Mesenteric fat pad (tissue), 1 donor: Measurements from ENCODE around the gene SLC29A1. TPM values are rescaled to one million over a fixed set of nuclear protein-coding genes. Genes with fewer than 3 reads are reported as not detected.

Experiments
- DNase-seq: peaks from one replicate; pipeline ENCODE4 v3.0.0-alpha.2; 2020; ENCODE audit warnings: low spot score
- total RNA-seq: library from RNA; stranded (reverse); fragmentation: NEBNext Ultra II Directional; extraction: Animal tissue kit (Norgen Biotek cat#: 25700); gene quantifications from one replicate; pipeline ENCODE4 v1.2.1, GENCODE V29; 2021
- donor health status: DM: yes; HTN: yes; CAD: no.

The SLC29A1 gene
- total RNA-seq, 1 donor from 2014 or later: 205 TPM

DNA sequence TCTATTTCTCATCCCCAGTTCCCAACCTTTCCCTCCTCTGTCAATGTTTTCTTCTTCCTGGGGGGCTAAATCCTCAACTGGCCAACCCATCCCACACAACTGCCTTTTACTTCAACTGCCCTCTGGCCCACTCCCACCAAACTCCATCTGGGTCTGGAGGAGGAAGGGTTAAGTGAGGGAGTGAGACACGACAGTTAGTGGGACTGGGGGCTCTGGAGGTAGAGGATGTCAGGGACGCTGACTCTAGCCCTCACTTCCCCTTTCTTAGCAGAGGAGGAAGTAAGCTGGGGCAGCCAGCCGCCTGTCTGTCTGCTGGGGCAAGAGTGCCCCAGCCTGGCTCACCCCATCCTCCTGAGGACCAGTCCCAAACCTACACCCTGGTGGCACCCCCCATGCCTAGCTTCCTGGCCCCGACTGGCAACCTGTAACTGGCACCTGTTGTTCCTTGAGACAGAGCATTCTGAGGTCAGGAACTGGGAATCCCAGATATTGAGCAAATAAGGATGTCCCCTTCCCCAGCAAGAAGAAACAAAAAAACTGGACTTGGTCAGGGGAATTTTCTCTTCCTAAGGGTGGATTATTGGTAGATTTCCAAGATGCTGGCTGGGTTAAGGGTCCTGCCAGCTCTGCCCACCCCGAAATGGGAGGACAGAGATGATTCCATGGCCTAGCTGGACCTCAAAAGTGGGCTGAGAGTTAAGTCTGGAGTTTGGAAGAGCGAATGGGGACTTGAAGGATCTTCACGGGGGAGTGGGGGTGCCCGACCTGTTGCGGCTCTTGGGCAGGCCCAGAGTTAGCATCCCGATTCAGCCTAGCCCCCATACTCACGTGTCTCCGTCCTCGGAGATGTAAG lies 41.0 kb downstream of the SLC29A1 start:
- DNase-seq: no peak

DNA sequence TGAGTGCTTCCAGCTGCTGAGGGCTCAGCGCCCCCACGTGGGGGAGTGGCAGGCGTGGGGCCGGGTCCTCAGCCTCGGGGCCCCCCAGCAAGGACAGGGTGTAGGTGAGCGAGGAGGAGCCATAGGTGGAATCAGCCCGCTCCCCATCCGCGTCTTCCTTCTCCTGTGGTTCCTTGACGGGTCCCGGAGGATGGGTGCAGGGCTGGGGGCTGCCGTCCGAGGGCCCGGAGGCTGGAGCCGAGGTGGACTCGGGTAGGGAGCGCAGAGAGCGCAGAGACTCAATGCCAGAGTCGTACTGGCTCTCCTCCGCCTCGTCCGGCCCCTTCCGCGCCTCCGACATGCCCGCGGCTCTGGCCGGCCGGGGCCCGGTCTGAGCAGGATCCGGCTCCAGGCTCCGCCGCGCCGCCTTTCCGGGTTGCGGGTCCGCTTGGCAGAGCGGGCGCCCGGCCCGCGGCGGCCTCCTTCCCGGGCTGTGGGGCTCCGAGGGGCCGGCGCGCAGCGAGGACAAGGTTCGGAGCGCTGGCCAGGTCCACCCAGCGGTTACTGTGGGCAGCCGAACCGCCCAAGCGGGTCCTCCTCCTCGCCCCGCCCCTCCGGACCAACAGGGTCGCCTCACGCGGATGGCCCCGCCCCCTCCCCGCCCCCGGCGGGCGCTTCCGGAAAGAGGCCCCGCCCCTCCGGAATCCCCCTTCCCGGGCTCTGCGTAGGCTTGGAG lies 41.8 kb downstream of the SLC29A1 start, which contains the start of gene NFKBIE:
Gene NFKBIE (minus strand): TSS at position 545 of the 715 bp plus-strand sequence. CDS start 205 bp downstream, at position 340.
- DNase-seq: peak; percentile 98

DNA sequence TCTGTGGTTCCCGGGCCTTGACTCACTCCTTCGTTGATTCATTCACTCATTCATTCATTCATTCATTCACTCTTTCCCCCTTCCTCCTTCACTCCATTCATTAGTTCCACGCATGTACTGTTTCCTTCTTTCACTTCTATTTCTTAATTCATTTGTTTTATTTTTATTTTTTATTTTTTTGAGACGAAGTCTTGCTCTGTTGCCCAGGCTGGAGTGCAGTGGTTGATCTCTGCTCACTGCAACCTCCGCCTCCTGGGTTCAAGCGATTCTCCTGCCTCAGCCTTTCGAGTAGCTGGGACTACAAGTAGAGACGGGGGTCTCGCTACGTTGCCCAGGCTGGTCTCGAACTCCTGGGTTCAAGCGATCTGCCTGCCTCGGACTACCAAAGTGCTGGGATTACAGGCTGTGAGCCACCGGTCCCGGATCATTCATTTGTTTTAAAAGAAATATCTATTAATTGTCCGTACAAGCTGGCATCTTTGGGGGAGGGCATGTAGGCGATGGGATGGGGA lies 42.4 kb downstream of the SLC29A1 start:
- no peak for DNase-seq

DNA sequence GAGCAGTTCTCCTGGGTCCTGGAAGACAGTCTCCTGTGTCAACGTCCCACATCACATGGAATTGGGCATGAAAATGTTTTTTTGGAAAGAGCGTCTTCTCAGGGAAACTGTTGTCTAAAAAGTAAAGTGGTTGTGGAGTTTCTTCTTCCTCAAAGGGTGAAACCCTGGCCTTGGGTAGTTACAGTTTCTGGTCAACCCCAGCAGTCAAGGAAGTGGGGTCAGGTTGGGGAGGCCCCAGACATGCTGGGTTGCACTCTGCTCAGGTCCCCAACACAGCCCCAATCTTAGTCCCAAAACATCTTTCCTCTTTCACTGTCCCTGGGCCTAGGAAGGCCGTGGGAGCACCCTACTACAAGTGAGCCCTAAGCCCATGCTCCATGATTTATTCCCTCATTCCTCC lies 43.0 kb downstream of the SLC29A1 start:
- DNase-seq: no peak

DNA sequence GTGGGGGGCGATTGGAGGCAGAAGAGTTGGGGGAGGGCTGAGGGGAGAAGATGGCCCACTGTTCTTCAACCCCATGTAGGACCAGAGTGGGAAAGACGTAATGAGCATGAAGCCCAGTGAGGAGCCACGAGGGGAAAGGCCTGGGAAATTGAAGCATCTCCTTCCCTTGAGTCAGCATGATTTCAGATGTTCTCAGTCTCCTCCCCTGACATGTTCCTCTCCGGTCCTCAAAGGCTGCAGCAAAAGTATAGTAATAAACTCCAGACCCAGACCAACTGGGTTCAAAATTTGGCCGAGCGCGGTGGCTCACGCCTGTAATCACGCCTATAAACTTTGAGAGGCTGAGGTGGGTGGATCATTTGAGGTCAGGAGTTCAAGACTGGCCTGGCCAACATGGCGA lies 43.9 kb downstream of the SLC29A1 start:
- DNase-seq: no peak

DNA sequence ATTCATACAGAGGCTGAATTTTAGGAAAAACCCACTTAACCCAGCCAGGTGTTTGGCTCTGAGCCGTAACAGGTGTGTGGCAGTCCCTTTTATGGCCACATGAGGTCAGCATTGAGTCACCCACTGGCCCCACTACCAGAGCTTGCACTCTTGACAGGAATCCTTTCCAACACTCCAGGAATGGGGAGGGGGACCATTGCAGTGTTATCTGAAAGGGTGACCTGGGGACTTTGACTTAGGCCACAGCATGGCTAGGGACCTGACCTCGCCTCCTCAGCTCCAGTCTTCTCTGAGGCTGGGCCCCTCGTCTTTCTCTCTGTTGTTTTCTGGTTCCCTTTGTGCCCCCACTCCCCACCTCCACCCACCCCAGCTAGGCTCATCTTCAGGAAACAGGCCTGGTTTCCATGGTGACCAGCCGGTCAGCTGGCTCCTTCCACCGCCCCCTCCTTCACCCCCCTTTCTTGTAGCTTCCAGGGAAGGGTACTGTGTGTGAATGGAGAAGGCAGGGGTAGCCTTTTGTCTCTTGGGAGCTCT lies 44.8 kb downstream of the SLC29A1 start:
- DNase-seq: no peak

DNA sequence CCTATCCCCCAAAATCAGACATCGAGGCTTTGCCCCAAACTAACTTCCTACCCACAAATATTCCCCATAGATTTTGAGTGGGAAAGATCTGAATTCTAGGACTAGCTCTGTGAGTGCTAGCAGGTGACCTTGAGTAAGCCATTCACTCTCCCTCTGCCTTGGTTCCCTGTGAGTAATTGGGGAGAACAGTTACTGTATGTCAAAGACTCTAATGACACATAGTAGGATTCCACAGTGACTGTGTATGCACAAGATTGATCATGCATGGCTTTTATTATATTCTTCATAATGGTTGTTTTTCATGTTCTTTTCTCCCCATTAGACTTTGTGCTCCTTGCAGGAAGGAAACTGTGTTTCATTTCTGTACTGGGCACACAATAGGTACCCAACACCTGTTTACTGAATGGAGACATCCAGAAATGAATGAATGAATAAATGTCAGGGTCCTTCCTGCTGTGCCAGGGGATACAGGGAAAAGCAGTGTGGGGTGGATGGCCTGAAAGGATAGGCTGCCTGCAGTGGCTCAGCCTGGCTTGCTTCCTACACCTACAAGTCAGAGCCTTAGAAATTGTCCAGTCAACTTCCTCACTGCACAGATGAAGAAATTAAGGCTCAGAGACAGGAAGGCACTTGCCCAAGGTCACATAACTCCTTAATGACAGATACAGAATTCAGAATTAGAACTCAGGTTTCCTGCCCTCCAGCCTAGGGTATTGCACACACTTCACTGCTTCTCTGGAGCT lies 46.0 kb downstream of the SLC29A1 start:
- DNase-seq: no peak

DNA sequence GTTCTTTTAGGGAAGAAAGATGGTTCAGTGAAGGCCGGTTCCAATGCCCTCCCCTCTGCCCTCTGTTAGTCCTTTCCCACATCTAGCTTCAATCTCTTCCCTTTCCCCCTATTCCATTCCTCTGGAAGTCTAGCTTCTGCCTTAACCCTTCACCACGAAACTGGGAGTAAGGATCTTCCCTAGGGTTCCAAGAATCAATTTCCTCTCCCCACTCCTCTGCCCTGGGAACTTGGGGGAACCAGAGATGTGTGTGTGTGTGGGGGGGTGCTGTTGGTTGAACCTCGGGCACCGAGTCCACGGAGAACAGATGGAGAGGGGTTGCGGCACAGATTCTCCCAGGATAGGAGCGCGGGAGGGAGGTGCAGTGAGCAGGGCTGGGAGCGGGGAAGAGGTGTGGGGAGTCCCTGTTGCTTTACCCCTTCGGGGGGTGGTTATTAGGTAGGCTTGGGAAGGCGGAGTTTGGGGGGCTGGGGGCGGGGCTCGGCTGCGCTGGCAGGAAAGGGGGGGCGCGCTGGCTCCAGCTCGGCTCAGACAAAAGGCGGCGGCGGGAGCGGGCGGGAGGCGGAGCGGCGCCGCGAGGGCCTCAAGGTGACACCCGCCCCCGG lies 46.6 kb downstream of the SLC29A1 start, which contains the start of gene TMEM151B:
Gene TMEM151B (plus strand): TSS at position 530 of the 605 bp plus-strand sequence. CDS start 293 bp downstream, outside the sequence.
- no peak for DNase-seq

DNA sequence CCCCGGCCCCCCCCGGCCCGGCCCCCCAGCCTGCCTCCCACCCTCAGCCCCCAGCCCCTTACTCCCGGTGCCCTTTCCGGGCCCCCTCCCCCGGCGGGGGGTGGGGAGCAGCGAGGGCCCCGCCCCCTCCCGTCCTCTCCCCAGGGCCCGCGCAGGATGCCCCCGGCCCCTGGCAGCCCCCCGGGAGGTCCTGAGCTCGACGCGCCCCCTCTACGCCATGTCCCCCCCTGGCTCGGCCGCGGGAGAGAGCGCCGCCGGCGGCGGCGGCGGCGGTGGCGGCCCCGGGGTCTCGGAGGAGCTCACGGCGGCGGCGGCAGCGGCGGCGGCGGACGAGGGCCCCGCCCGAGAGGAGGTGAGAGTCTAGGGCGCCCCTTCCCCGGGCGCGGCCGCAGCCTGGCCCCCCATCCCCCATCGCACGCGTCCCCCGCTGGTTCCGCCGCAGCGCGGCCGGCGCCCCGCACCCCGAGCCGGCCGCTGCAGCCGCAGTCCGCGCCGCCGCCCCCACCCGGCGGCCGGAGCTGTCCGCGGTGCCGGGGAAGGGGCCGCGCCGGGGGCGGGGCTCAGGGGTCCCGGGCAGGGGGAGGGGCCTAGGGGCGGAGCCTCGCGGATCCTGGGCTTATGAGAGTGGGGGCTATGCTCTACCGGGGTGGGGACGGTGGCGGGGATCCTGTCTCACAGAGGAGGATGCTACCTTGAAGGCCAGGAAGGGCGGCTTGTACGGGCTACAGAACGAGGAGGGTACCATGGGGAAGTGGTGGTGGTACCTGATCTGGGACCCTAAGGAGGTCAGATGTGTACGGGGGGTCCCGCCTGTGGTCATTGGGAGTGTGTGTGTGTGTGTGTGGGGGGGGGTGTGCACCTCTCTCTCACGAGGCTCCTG lies 47.4 kb downstream of the SLC29A1 start:
- no peak for DNase-seq

DNA sequence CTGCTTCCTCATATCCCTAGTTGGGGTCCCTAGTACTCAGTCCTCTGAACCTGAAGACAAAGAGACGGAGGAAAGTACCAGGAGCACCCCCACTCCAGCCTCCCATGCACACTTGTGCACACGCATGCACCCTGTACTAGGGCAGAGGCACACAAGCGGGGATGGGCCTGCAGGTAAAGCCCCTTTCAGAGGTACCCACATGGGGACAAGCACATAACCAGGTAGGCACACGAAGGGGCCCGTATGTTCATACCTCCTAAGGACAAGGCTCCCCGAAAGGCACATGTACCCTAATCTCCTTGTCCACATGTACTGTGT lies 48.0 kb downstream of the SLC29A1 start:
- DNase-seq: no peak

DNA sequence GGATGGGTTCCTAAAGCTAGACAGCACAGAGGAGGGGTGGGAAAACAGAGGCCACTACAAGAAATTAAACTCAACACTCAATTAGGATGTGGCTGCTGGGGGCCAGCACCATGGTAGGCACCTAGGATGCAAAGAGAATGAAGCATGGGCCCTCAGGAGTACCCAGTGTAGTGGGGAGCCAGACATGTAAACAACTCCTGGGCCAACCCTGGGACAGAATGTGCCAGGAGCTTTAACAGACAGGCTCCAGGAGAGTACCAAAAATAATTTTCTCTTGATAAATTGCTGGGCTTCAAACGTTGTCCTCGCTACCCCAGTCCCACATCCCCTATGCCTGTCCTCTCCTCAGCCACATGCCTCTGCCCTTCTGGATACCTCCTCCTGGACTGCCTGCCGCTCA lies 48.5 kb downstream of the SLC29A1 start:
- no peak for DNase-seq

DNA sequence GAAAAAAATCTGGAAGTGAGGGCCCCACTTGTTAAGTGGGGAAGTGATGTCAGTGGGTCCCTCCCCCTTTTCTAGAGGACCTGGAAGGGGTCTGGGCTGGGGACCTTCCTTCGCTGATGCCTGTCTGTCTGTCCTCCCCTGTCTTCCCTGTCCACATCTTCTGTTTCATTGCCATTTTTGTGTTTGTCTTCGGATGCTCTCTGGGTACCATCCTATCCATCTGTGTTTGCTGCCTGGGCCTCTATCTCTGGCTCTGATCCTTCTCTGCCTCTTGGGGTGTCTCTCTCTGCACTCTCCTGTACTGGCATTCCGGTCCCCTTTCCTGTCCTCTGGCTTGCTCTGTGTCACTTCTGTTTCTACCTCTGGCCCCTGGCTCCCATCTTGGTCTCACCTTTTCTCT lies 49.1 kb downstream of the SLC29A1 start:
- DNase-seq: no peak

DNA sequence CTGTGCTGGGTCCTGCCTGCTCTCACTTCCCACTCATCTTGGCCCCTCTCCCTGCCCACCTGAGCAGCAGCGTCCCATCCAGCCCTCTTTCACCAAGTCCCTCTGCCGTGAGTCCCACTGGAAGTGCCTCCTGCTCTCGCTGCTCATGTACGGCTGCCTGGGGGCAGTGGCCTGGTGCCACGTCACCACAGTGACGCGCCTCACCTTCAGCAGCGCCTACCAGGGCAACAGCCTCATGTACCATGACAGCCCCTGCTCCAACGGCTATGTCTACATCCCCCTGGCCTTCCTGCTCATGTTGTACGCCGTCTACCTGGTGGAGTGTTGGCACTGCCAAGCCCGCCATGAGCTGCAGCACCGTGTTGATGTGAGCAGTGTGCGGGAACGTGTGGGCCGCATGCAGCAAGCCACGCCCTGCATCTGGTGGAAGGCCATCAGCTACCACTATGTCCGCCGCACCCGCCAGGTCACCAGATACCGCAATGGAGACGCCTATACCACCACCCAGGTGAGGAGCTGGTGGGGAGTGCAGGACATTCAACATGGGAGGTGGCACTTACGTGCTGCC lies 49.7 kb downstream of the SLC29A1 start:
- no peak for DNase-seq

DNA sequence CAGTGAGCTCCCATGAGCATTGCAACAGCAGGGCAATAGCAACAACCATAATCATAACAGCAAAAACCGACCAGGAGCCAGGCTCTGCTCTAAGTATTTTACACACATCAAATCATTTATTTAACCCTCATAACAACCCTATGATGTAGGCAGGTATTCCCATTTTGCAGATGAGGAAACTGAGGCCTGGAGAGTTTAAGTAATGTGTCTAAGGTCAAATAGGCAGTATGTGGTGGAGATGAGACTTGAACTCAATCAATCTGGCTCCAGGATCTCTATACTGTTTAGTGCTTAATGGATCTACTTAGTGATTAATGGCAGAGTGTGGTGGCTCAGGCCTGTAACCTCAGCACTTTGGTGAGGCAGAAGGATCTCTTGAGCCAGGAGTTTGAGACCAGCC lies 50.2 kb downstream of the SLC29A1 start:
- no peak for DNase-seq

DNA sequence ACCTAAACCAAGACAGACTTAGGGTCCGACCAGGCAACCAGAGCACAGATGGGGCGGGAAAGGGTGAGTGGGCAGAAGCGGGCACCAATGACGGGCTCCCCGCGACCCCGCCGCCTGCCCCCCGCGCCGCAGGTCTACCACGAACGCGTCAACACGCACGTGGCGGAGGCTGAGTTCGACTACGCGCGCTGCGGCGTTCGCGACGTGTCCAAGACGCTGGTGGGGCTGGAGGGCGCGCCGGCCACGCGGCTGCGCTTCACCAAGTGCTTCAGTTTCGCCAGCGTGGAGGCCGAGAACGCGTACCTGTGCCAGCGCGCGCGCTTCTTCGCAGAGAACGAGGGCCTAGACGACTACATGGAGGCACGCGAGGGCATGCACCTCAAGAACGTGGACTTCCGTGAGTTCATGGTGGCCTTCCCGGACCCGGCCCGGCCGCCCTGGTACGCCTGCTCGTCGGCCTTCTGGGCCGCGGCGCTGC lies 51.9 kb downstream of the SLC29A1 start:
- DNase-seq: no peak

DNA sequence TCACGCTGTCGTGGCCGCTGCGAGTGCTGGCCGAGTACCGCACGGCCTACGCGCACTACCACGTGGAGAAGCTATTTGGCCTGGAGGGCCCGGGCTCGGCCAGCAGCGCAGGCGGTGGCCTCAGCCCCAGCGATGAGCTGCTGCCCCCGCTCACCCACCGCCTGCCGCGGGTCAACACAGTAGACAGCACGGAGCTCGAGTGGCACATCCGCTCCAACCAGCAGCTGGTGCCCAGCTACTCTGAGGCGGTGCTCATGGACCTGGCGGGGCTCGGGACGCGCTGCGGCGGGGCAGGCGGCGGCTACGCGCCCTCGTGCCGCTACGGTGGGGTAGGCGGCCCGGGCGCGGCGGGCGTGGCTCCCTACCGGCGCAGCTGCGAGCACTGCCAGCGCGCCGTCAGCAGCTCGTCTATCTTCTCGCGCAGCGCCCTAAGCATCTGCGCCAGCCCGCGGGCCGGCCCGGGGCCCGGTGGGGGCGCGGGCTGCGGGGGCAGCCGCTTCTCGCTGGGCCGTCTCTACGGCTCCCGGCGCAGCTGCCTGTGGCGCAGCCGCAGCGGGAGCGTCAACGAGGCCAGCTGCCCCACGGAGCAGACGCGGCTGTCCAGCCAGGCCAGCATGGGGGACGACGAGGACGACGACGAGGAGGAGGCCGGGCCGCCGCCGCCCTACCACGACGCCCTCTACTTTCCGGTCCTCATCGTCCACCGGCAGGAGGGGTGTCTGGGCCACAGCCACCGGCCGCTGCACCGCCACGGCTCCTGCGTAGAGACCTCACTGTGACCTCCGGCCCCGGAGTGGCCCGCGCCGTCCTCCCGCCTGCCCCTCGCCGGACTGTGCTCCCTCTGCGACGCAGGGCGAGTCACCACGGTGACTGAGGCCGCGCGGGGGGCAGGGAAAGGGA lies 52.6 kb downstream of the SLC29A1 start:
- DNase-seq: no peak

DNA sequence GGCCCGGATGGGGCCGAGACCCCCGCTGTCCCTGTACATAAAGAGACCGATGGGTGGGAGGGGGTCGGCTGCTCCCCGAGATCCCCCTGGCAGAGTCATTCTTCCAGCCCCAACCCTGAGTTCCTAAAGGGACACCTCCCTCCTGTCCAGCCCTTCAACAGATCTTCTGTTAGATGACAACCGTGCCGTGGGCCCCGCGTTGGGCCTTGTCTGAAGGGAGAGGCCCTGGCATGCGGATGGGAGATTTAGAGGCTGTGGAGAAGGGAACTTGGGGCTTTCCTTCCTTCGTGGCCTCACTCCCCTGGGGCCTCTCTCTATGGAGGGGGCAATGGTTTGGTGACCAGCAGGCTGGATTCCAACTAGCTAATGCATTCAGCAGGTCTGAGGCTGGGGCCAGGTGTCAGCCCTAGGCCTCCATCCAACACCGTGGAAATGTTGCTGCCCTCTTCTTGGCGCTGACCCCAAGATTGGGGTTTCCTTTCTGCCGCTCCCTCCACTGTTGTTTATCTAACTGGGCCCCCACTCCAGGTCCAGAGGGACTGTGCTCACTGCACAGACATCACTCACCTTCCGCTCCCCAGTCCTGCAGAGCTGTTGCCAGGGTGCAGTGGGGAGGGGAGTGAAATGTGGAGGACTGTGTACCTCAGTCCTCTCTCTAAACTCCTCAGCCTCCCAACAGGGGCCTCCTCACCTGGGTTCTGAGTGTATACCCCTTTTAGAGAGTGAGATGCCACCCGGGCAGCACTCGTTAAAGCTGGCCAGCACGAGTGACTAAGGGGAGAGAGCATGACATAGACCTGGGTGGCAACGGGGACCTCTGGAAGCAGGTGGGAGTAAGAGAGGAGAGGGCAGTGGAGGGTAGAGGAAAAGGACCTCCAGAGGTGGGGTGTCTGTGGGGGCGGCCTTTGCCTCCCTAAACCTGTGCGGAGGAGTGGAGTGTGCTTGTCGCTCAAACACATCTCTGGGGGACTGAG lies 53.6 kb downstream of the SLC29A1 start:
- no peak for DNase-seq
